GM21576 (cell line): ENCODE results near the gene CD53.
"Not testable (repeated sequence)": the region's sequence is repeated elsewhere in the genome, so short reads cannot be mapped to it uniquely, and the experiment has no call there.

Experiments used
- ATAC-seq: cut with Tn5 transposase; IDR thresholded peaks from one replicate; pipeline ENCODE4 v1.9.1; 2021; ENCODE audit warnings: mild to moderate bottlenecking, moderate library complexity; ENCODE audit not compliant: unreplicated experiment

Gene CD53

DNA sequence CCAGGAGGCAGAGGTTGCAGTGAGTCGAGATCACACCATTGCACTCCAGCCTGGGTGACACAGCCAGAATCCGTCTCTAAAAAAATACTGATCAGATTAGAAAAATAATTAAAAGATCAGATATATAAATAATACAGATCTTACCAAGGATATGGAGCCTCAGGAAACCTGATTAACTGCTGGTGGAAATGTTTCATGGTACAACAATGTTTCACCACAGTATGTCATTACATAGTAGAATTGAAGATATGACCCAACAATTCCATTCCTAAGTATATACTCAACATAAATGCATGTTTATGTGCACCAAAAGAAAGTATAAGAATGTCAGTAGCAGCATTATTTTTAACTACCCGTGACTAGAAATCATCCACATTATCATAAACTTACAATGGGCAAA lies 41.7 kb downstream of the CD53 start:
- no peak for ATAC-seq

DNA sequence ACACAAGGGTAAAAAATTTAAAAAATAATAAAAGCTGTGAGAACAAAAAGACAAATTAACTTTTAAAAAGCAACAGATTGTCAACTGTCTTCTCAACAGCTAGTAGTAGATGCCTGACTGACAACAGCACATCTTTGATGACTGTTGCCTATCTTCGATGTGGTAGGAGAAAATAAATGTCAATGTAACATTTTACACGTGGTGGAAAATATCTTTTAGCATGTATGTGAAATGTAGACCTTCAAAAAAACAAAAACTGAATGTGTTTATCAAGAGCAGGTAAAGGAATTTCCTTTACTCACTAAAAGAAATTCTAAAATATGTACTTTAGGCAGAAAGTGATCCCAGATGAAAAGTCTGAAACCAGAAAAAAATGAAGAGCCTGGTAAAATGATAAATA lies 42.9 kb downstream of the CD53 start:
- ATAC-seq = no peak

DNA sequence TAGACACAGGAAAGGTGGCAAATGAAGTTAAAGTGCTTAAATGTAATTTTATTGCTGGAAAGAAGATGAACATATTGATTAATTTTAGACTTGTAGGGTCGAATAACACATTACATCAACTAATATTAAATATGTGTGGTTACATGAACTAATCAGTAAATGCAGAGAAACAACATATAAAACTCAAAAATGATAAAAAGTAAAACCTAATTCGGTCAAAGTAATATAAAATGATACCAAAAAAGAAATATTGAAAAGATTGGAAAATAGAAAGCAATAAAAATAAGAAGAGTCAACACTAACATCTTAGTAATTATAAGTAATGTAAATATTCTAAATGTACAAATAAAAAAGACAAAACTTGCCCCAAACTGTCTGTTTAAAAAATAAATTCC lies 43.3 kb downstream of the CD53 start:
- no peak for ATAC-seq

DNA sequence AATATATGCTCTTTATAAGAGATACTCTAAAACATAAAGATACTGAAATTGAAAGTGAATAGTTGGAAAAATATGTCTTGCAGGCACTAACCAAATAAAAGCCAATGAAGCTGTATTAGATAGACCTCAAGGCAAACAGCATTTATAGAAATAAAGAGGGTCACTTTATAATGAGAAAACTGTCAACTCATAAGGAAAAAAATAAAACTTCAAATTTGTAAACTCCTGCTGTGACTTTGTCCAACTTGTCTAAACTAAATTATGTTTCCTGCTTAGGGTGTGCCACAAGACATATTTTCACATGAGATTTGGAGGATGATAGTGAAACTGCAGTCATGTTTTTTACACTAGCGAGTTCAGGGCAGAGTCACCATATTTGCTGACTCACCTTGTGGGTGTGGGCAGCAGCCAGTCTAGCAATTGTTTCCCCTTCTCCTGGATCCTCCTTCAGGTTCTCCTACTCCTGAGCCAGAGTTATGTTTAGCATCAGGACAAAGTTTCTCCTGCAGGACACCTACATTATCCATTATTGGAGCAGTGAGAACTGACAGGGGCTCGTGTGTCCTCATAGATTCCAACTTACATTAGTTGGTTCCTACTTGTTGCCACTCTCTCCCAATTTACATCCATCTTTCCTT lies 43.8 kb downstream of the CD53 start:
- no peak for ATAC-seq

DNA sequence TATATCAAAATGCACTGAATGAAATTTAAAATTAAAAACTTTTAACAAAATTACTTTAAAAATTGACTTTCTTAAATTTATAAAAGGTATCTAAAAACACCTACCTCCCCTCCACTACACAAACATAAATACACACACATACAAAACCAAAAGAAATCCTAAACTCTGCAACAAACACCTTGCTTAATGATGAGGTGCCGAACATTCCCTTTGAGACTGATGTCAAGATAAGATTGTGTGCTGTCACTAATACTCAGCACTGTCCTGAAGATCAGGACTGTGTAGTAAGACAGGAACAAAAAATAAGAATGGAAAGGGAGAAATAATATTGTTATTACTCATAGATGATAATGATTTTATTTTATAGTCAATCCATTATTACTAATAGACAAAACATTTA lies 45.1 kb downstream of the CD53 start:
- no peak for ATAC-seq

DNA sequence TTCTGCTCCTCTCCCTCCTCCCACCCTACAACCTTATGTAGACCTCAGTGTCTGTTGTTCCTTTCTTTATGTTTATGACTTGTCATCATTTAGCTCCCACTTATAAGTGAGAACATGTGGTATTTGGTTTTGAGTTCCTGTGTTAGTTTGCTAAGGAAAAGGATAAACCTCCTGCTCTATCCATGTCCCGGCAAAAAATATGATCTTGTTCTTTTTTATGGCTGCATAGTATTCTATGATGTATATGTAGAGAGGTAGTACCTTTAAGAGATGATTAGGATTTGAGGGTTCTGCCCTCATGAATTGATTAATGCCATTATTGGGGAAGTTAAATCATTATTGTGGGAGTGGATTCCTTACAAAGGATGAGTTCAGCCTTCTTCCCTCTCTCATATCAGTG lies 49.0 kb downstream of the CD53 start:
- ATAC-seq = no peak

DNA sequence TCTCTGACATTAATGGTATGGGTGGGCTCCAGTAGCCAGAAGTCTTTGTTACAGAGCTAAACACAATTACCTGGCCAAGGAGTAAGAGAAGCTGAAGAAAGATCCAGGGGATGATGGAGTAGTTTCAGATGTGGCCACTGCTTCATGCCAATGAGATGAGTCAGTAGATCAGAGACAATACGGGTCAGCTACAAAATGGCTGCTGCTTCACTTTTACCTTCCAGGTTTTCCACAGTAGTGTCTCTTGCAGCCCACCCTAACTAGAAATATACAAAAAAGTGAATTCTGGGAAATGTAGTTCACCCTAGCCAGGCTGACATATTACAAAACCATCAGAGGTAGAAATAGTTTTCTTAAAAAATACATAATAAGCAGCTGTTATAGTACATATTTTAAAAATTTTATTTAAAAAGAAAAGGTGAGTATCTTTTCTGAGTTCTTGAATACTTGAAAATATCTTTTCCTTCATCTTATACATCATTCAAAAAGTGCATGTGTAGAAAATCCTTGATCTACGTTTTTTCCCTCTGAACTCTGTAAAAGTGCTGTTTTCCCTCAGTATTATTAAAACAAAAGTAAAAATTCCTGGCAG lies 54.6 kb downstream of the CD53 start:
- ATAC-seq = no peak

DNA sequence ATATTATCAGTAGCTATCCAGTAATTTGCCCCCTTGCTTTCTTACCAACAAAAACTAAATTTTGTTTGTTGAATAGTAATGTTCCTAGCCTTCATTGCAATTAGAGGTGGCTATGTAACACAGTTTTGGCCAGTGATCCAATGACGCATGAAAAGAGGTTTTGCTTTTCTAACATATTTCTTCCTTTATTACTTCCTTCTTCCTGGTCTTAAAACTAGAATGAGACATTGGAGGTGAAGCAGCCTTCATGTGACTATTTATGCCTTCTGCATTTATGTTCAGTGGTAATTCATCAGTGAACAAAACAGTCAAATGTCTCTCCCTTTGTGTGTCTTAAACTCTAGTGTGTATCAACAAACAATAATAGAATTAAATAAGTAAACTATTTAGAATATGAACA lies 55.2 kb downstream of the CD53 start:
- ATAC-seq = no peak

DNA sequence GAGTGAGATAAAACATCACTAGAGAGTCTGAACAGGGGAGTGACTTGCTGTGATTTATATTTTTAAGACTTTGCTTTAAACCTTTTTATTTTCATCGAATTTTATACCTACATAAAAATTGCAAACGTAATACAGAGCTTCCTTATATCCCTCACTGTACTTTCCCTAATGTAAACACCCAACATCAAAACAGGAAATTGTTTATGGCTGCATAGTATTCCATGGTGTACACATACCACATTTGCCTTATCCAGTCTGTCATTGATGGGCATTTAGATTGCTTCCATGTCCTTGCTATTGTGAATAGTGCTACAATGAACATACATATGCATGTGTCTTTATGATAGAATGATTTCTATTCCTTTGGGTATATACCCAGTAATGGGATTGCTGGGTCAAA lies 56.0 kb downstream of the CD53 start:
- ATAC-seq = no peak

DNA sequence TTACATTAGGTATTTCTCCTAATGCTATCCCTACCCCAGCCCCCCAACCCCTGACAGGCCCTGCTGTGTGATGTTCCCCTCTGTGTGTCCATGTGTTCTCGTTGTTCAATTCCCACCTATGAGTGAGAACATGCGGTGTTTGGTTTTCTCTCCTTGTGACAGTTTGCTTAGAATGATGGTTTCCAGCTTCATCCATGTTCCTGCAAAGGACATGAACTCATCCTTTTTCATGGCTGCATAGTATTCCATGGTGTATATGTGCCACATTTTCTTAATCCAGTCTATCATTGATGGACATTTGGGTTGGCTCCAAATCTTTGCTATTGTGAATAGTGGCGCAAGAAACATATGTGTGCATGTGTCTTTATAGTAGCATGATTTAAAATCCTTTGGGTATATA lies 58.1 kb downstream of the CD53 start:
- ATAC-seq = not testable (repeated sequence)

DNA sequence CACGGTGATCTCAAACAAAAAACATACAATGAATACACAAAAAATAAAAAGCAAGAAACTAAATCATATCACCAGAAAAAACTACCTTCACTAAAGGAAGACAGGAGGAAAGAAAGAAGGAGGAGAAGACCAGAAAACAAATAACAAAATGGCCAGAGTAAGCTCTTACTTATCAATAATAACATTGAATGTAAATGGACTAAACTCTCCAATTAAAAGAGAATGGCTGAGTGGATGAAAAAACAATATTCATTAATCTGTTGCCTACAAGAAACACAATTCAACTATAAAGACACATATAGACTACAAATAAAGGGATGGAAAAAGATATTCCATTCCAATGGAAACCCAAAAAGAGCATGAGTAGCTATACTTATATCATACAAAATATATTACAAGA lies 63.6 kb downstream of the CD53 start:
- no peak for ATAC-seq

DNA sequence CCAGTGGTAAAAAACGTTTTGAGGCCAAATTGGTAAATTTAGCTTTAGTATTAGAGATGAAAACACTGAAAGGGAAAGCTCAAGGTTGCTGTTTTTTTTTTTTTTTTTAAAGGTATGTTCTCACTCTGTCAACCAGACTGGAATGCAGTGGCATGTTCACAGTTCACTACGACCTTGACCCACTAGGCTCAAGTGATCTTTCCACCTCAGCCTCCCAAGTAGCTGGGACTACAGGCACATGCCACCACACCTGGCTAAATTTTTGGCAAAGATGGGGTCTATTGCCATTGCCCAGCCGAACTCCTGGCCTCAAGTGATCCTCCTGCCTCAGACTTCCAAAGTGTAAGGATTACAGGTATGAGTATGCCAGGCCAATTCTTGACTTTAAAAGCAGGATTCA lies 71.9 kb downstream of the CD53 start:
- no peak for ATAC-seq

DNA sequence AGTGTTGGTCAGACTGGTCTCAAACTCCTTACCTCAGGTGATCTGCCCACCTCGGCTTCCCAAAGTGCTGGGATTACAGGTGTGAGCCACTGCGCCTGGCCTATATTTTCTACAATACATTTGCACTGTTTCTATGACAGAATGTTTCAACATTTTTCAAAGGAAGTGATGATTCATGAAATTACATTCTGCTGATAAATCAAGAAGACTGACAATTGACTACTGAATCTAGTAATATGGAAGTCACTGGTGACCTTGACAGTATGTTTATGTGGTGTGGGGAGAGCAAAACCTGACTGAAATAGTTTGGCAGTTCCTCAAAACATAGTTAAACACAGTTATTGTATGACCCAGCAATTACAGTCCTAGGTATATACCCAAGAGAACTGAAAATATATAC lies 72.7 kb downstream of the CD53 start:
- no peak for ATAC-seq

DNA sequence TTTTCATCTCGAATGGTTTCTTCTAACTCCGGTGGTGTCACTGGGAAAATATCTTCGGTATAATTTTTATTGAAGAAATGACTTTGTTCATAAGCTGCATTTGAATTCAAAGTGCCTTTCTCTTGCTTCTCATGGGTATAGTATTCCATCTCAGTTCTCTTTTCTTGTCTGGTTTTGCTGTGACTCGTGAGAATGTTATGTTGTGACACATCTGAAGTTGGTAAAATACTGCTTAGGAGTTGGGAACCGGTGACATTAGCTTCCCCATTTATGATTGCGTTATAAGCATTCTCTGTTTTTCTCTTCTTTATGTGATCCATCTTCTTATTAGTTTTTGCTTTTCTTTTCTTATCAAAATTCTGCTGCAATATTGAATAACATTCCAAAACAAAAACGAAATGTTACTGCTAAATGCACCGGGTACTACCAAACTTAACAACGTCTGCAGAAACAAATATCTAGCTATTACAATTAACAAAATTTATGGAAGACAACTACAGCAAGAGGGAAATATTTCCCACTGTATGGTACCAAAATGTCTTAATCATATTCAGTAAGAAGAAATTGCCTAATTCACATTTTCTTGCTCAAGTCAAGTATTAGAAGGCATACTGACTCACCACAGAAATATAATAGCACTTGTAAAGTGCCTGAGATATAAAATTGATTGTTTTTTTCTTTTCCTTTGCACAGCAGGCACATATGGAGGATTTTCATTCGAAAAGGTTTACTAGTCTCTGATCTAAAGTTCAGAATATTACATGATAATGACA lies 75.3 kb downstream of the CD53 start:
- no peak for ATAC-seq
